HepG2 (cell line): ENCODE results near the gene GMPPB. TPM values are rescaled to one million over a fixed set of nuclear protein-coding genes. Genes with fewer than 3 reads are reported as not detected.
A peak's percentile ranks its signal among the peaks of the same experiment; 100 is the strongest.

Experiments
- ATM ChIP-seq: fragments of 450-650 bp; IDR thresholded peaks from 2 replicates; pipeline ENCODE4 v1.7.1; 2017; ENCODE audit warnings: mild to moderate bottlenecking, borderline replicate concordance
- BRD4 ChIP-seq: sonication (generic); formaldehyde crosslinking; IDR thresholded peaks from 2 replicates; pipeline ENCODE4 v1.4.0; 2020; ENCODE audit warnings: missing genetic modification reagents
- HOXA9 ChIP-seq: sonication (generic); formaldehyde crosslinking; IDR thresholded peaks from 2 replicates; pipeline ENCODE4 v1.8.1; 2022; ENCODE audit warnings: missing genetic modification reagents, mild to moderate bottlenecking, moderate library complexity, borderline replicate concordance
- NR2C2 ChIP-seq: sonication (generic); formaldehyde crosslinking; IDR thresholded peaks from 2 replicates; pipeline ENCODE4 v1.4.0; 2020; ENCODE audit warnings: missing genetic modification reagents, mild to moderate bottlenecking, moderate library complexity, borderline replicate concordance
- PLRG1 ChIP-seq: fragments of 450-650 bp; conservative IDR thresholded peaks from 2 replicates; pipeline ENCODE4 v1.6.1; 2016
- RARG ChIP-seq: sonication (generic); formaldehyde crosslinking; IDR thresholded peaks from 2 replicates; pipeline ENCODE4 v1.4.0; 2020; ENCODE audit warnings: low read depth, mild to moderate bottlenecking, missing genetic modification reagents
- TRIM24 ChIP-seq: sonication (generic); formaldehyde crosslinking; IDR thresholded peaks from 2 replicates; pipeline ENCODE4 v1.8.0; 2022; ENCODE audit warnings: mild to moderate bottlenecking, missing genetic modification reagents
- ZC3H4 ChIP-seq: sonication (generic); formaldehyde crosslinking; IDR thresholded peaks from 2 replicates; pipeline ENCODE4 v1.4.0; 2020; ENCODE audit warnings: missing genetic modification reagents, borderline replicate concordance
- ZNF616 ChIP-seq: sonication (generic); formaldehyde crosslinking; IDR thresholded peaks from 2 replicates; pipeline ENCODE4 v1.5.0; 2020; ENCODE audit warnings: low read depth, mild to moderate bottlenecking, missing genetic modification reagents
- ZNF770 ChIP-seq: sonication (generic); formaldehyde crosslinking; IDR thresholded peaks from 2 replicates; pipeline ENCODE4 v1.5.0; 2020; ENCODE audit warnings: mild to moderate bottlenecking, missing genetic modification reagents
- ZNF83 ChIP-seq: sonication (generic); formaldehyde crosslinking; IDR thresholded peaks from 2 replicates; pipeline ENCODE4 v1.4.0; 2020; ENCODE audit warnings: missing genetic modification reagents, mild to moderate bottlenecking, borderline replicate concordance
- polyA plus RNA-seq, 8 experiments: library from polyadenylated mRNA; depleted of rRNA in 3 of 8; stranded (reverse) in 7 of 8; unstranded in 1 of 8; fragments of >200 nt; fragmentation: Illumina TruSeq in 4 of 8; extraction: Trizol in 4 of 8; gene quantifications; 2 replicates each; pipeline versions ENCODE4 v1.2.1 to v1.2.3, GENCODE V29; 2011 to 2016; ENCODE audit warnings: low read depth in 4 of 8, missing spikeins in 1 of 8, mixed read lengths in 1 of 8; ENCODE audit not compliant: insufficient read depth in 1 of 8
- total RNA-seq, 5 experiments: library from RNA; depleted of rRNA; stranded (reverse); fragments of >200 nt; fragmentation: Illumina TruSeq; extraction: Trizol; gene quantifications; 2 replicates each; pipeline ENCODE4 v1.2.3, GENCODE V29; 2016; ENCODE audit warnings: low read depth in 1 of 5
- TF ChIP-seq, protein P1 (sequence below): sonication (generic); formaldehyde crosslinking; IDR thresholded peaks from 2 replicates; pipeline ENCODE4 v1.5.1; 2020; ENCODE audit warnings: missing genetic modification reagents, mild to moderate bottlenecking, borderline replicate concordance
- TF ChIP-seq, protein P2 (sequence below): sonication (generic); formaldehyde crosslinking; IDR thresholded peaks from 2 replicates; pipeline ENCODE4 v1.4.0; 2020; ENCODE audit warnings: missing genetic modification reagents
- TF ChIP-seq, protein P3 (sequence below): sonication (generic); formaldehyde crosslinking; IDR thresholded peaks from 2 replicates; pipeline ENCODE4 v1.5.1; 2020; ENCODE audit warnings: missing genetic modification reagents, mild to moderate bottlenecking, borderline replicate concordance
- TF ChIP-seq, protein P4 (sequence below): sonication (generic); formaldehyde crosslinking; IDR thresholded peaks from 2 replicates; pipeline ENCODE4 v1.4.0; 2020; ENCODE audit warnings: low read depth, missing genetic modification reagents
- TF ChIP-seq, protein P5 (sequence below): fragments of 450-650 bp; IDR thresholded peaks from 2 replicates; pipeline ENCODE4 v1.6.1; 2017

Gene GMPPB
- total and polyA plus RNA-seq, 2 of the 13 experiments (the other 11 are each of a cell fraction or from before 2014, with no cell fraction given): 6.5 to 23.1 TPM

DNA sequence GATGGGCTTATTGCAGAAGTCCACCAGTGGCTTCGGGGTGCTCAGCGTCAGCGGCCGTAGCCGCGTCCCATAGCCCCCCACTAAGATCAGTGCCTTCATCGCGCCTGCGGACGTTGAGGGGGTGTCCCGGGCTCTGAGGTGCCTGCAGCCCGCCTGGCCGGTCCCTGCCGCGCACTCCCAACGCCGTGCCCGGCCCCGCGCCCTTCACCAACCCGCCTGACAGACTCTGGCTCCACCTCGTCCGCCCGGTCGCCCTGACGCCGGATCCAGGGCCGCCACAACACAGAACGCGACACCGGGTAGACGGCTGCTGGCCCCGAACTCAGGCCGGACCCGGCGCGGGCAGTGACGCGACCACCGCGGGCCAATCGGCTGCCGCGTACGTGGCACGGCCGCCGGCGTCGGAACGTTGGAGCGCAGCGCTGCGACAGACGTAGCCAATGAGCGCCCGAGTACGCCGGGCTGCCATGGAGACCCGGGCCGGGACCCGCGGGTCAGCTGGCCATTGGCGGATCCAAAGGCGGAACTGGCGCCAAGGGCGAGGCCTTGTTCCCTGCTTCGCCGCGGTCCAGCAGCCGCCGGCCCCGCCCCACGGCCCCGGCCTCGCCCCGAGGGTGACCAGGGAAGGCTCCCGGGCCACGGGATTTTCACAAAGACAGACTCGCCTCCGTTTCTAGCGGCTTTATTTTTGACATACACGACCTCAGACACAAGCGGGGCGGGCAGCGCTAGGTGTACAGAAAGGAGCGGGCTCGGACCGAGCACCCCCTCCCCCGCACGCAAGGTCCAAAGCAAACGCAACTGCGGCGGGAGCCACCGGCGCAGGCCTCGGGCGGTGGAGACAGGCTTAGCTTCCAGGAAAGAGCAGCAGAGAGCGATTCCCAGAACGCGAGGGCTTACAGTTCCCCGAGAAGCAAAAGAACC, at the start of gene GMPPB (continued):
- no peak; the same call in 1 of the 2 replicates for TF ChIP-seq ZNF770
- no peak for TF ChIP-seq BRD4 (CRISPR knock-in tag)
- TF ChIP-seq RARG (CRISPR knock-in tag): 0 out of 2 replicates have a peak, but pooled peaks have one; percentile 45
- no peak for TF ChIP-seq ZC3H4 (CRISPR knock-in tag)
- TF ChIP-seq, protein P1, sequence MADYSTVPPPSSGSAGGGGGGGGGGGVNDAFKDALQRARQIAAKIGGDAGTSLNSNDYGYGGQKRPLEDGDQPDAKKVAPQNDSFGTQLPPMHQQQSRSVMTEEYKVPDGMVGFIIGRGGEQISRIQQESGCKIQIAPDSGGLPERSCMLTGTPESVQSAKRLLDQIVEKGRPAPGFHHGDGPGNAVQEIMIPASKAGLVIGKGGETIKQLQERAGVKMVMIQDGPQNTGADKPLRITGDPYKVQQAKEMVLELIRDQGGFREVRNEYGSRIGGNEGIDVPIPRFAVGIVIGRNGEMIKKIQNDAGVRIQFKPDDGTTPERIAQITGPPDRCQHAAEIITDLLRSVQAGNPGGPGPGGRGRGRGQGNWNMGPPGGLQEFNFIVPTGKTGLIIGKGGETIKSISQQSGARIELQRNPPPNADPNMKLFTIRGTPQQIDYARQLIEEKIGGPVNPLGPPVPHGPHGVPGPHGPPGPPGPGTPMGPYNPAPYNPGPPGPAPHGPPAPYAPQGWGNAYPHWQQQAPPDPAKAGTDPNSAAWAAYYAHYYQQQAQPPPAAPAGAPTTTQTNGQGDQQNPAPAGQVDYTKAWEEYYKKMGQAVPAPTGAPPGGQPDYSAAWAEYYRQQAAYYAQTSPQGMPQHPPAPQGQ (CRISPR knock-in tag): peak; percentile 63; the same call in 1 of the 2 replicates
- TF ChIP-seq, protein P2, sequence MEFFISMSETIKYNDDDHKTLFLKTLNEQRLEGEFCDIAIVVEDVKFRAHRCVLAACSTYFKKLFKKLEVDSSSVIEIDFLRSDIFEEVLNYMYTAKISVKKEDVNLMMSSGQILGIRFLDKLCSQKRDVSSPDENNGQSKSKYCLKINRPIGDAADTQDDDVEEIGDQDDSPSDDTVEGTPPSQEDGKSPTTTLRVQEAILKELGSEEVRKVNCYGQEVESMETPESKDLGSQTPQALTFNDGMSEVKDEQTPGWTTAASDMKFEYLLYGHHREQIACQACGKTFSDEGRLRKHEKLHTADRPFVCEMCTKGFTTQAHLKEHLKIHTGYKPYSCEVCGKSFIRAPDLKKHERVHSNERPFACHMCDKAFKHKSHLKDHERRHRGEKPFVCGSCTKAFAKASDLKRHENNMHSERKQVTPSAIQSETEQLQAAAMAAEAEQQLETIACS (CRISPR knock-in tag): no peak
- TF ChIP-seq, protein P3, sequence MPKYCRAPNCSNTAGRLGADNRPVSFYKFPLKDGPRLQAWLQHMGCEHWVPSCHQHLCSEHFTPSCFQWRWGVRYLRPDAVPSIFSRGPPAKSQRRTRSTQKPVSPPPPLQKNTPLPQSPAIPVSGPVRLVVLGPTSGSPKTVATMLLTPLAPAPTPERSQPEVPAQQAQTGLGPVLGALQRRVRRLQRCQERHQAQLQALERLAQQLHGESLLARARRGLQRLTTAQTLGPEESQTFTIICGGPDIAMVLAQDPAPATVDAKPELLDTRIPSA (CRISPR knock-in tag): no peak
- TF ChIP-seq, protein P4, sequence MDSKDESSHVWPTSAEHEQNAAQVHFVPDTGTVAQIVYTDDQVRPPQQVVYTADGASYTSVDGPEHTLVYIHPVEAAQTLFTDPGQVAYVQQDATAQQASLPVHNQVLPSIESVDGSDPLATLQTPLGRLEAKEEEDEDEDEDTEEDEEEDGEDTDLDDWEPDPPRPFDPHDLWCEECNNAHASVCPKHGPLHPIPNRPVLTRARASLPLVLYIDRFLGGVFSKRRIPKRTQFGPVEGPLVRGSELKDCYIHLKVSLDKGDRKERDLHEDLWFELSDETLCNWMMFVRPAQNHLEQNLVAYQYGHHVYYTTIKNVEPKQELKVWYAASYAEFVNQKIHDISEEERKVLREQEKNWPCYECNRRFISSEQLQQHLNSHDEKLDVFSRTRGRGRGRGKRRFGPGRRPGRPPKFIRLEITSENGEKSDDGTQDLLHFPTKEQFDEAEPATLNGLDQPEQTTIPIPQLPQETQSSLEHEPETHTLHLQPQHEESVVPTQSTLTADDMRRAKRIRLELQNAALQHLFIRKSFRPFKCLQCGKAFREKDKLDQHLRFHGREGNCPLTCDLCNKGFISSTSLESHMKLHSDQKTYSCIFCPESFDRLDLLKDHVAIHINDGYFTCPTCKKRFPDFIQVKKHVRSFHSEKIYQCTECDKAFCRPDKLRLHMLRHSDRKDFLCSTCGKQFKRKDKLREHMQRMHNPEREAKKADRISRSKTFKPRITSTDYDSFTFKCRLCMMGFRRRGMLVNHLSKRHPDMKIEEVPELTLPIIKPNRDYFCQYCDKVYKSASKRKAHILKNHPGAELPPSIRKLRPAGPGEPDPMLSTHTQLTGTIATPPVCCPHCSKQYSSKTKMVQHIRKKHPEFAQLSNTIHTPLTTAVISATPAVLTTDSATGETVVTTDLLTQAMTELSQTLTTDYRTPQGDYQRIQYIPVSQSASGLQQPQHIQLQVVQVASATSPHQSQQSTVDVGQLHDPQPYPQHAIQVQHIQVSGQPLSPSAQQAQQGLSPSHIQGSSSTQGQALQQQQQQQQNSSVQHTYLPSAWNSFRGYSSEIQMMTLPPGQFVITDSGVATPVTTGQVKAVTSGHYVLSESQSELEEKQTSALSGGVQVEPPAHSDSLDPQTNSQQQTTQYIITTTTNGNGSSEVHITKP (CRISPR knock-in tag): no peak; the same call in 1 of the 2 replicates
- TF ChIP-seq PLRG1: no peak
- peak; percentile 71 for TF ChIP-seq HOXA9 (CRISPR knock-in tag)
- TF ChIP-seq NR2C2 (CRISPR knock-in tag): peak; percentile 73
- no peak for TF ChIP-seq ZNF83
- TF ChIP-seq, protein P5, sequence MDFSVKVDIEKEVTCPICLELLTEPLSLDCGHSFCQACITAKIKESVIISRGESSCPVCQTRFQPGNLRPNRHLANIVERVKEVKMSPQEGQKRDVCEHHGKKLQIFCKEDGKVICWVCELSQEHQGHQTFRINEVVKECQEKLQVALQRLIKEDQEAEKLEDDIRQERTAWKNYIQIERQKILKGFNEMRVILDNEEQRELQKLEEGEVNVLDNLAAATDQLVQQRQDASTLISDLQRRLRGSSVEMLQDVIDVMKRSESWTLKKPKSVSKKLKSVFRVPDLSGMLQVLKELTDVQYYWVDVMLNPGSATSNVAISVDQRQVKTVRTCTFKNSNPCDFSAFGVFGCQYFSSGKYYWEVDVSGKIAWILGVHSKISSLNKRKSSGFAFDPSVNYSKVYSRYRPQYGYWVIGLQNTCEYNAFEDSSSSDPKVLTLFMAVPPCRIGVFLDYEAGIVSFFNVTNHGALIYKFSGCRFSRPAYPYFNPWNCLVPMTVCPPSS: no peak
- TF ChIP-seq ZNF616: peak; percentile 77
- TF ChIP-seq ATM: no peak
- no peak for TF ChIP-seq TRIM24 (CRISPR knock-in tag)
